Suprapubic skin (tissue), 4 donors: ENCODE results near the gene PTPRD.

ENCODE experiments used
- CTCF ChIP-seq, 2 donors: fragments of 200-600 bp in 1 of 2; fragments of 450-650 bp in 1 of 2; sonication (generic) in 1 of 2; IDR thresholded peaks; one replicate each; pipeline ENCODE4 v1.5.1; 2016 to 2019; ENCODE audit warnings: antibody characterized with exemption in 2 of 2, mild to moderate bottlenecking in 1 of 2, moderate library complexity in 1 of 2
- EP300 ChIP-seq: sonication (generic); formaldehyde crosslinking; IDR thresholded peaks from one replicate; pipeline ENCODE4 v1.6.1; 2017; ENCODE audit warnings: antibody characterized with exemption
- POLR2A ChIP-seq, 2 donors: fragments of 450-650 bp; IDR thresholded peaks; one replicate each; pipeline ENCODE4 v1.6.1; 2017; ENCODE audit warnings: antibody characterized with exemption in 2 of 2, mild to moderate bottlenecking in 2 of 2, moderate library complexity in 2 of 2
- POLR2AphosphoS5 ChIP-seq, 3 donors: sonication (generic); formaldehyde crosslinking; IDR thresholded peaks; one replicate each; pipeline ENCODE4 v1.6.1; 2017; ENCODE audit warnings: antibody characterized with exemption in 3 of 3

GRCh38 chr9:9498128-9498527 is 1114.7 kb downstream of the PTPRD start:
- no peak for TF ChIP-seq EP300
- TF ChIP-seq POLR2A (IDR thresholded peaks at IDR 0.05) = no peak
- no peak for TF ChIP-seq CTCF (IDR thresholded peaks at IDR 0.05)
- TF ChIP-seq POLR2AphosphoS5 (IDR thresholded peaks at IDR 0.05) = no peak
